ENCODE measurements around the gene SGCD. TPM values are rescaled to one million over a fixed set of nuclear protein-coding genes. Genes with fewer than 3 reads are reported as not detected.

SGCD gene
- polyA plus RNA-seq, 1 of the 3 experiments (the other 2 are of a cell fraction), result 0.87 TPM

- TF ChIP-seq ZBTB33 (IDR thresholded peaks at IDR 0.05; ENCODE audit: borderline replicate concordance, low read depth) (no peak), EZH2phosphoT487 (IDR thresholded peaks at IDR 0.05; ENCODE audit: borderline replicate concordance, low read depth) (no peak), IRF3 (IDR thresholded peaks at IDR 0.05; ENCODE audit: low read depth, low read length) (no peak)
Observed at GRCh38 chr5:156590978-156591377, 264.0 kb downstream of the SGCD start (continued).

GRCh38 chr5:156591631-156592030 lies 264.7 kb downstream of the SGCD start:
- no peak for TF ChIP-seq EZH2phosphoT487 (IDR thresholded peaks at IDR 0.05; ENCODE audit: borderline replicate concordance, low read depth)
- TF ChIP-seq MXI1 (IDR thresholded peaks at IDR 0.05; ENCODE audit: low read depth, low read length), result no peak
- TF ChIP-seq FOXJ3 (CRISPR knock-in tag; IDR thresholded peaks at IDR 0.05), result no peak
- TF ChIP-seq IRF3 (IDR thresholded peaks at IDR 0.05; ENCODE audit: low read depth, low read length), result no peak
- TF ChIP-seq NFIC (IDR thresholded peaks at IDR 0.05; ENCODE audit: borderline replicate concordance), result no peak
- TF ChIP-seq SIN3A (IDR thresholded peaks at IDR 0.05; ENCODE audit: borderline replicate concordance, low read depth, low read length), result no peak
- no peak for TF ChIP-seq RCOR1 (IDR thresholded peaks at IDR 0.05; ENCODE audit: low read length)
- TF ChIP-seq TAF1 (IDR thresholded peaks at IDR 0.05; ENCODE audit: borderline replicate concordance, low read depth, low read length), result no peak
- TF ChIP-seq FOSL2 (IDR thresholded peaks at IDR 0.05; ENCODE audit: borderline replicate concordance, low read depth), result no peak
- H3K4me2 ChIP-seq, result no peak overlapping the region
- peaks cover 0 to 5% of the 10 kb centered on the region in 2 experiments; a peak in 1 of 4 replicates for H3K4me1 ChIP-seq (ENCODE audit: control insufficient read depth in 1 of 2, insufficient read depth in 2 of 2, low read depth in 1 of 2, low read length in 1 of 2)
- no peak for DNase-seq
- H3K9ac ChIP-seq, result no peak overlapping the region
- no peaks in the 10 kb centered on the region for H3K27me3 ChIP-seq (ENCODE audit: insufficient read depth)
- H2AFZ ChIP-seq (ENCODE audit: low read depth), result no peak overlapping the region
- no peak overlapping the region for H3K4me3 ChIP-seq (ENCODE audit: low read depth in 2 of 2, low read length in 1 of 2)
- ChIA-PET CTCF (no interaction called here), POLR2A (no interaction called here)
- H4K20me1 ChIP-seq (ENCODE audit: insufficient read depth), result no peaks in the 10 kb centered on the region
- no peaks in the 10 kb centered on the region for H3F3A ChIP-seq (replicated peaks; ENCODE audit: insufficient read depth)
- no peak overlapping the region for H3K27ac ChIP-seq (ENCODE audit: low read depth in 2 of 2, low read length in 1 of 2)
- no peaks in the 10 kb centered on the region; the same call in 1 of the 2 replicates for H3K9me2 ChIP-seq
- H3K36me3 ChIP-seq (replicated peaks in 1 of 2; ENCODE audit: control insufficient read depth in 1 of 2, insufficient read depth in 2 of 2, low read length in 1 of 2), result no peaks in the 10 kb centered on the region
- H3K79me2 ChIP-seq (ENCODE audit: insufficient read depth), result no peaks in the 10 kb centered on the region
- H3K9me3 ChIP-seq, result no peaks in the 10 kb centered on the region

- Histone ChIP-seq H3K27me3 (ENCODE audit: insufficient read depth) (no peaks in the 10 kb centered on the region), H3K9ac (no peak overlapping the region), H3K79me2 (ENCODE audit: insufficient read depth) (no peaks in the 10 kb centered on the region), H3K9me2 (no peaks in the 10 kb centered on the region; the same call in 1 of the 2 replicates), H2AFZ (ENCODE audit: low read depth) (no peak overlapping the region), H4K20me1 (ENCODE audit: insufficient read depth) (no peaks in the 10 kb centered on the region), H3K27ac (ENCODE audit: low read depth in 2 of 2, low read length in 1 of 2) (no peak overlapping the region), H3K4me1 (ENCODE audit: control insufficient read depth in 1 of 2, insufficient read depth in 2 of 2, low read depth in 1 of 2, low read length in 1 of 2) (peaks cover 0 to 5% of the 10 kb centered on the region in 2 experiments; a peak in 1 of 4 replicates), H3K36me3 (replicated peaks in 1 of 2; ENCODE audit: control insufficient read depth in 1 of 2, insufficient read depth in 2 of 2, low read length in 1 of 2) (no peaks in the 10 kb centered on the region), H3K4me3 (ENCODE audit: low read depth in 2 of 2, low read length in 1 of 2) (no peak overlapping the region), H3K9me3 (no peaks in the 10 kb centered on the region), H3K4me2 (no peak overlapping the region), H3F3A (replicated peaks; ENCODE audit: insufficient read depth) (no peaks in the 10 kb centered on the region)
- no peak for TF ChIP-seq RXRA (IDR thresholded peaks at IDR 0.05; ENCODE audit: borderline replicate concordance, low read depth)
- no peak for TF ChIP-seq FOXJ3 (CRISPR knock-in tag; IDR thresholded peaks at IDR 0.05)
- TF ChIP-seq FOSL2 (IDR thresholded peaks at IDR 0.05; ENCODE audit: borderline replicate concordance, low read depth), result no peak
- TF ChIP-seq TEAD4 (IDR thresholded peaks at IDR 0.05; ENCODE audit: borderline replicate concordance, insufficient read depth), result no peak
- TF ChIP-seq TAF1 (IDR thresholded peaks at IDR 0.05; ENCODE audit: borderline replicate concordance, low read depth, low read length), result no peak
- TF ChIP-seq ZBTB33 (IDR thresholded peaks at IDR 0.05; ENCODE audit: borderline replicate concordance, low read depth), result no peak
- no peak for TF ChIP-seq EP300 (IDR thresholded peaks at IDR 0.05; ENCODE audit: borderline replicate concordance in 1 of 2, low read depth in 1 of 2, low read length in 1 of 2)
- no peak for TF ChIP-seq MEF2A (IDR thresholded peaks at IDR 0.05; ENCODE audit: borderline replicate concordance, low read depth)
- 27% methylated on average over 1 of the region's 1 CpG for WGBS (ENCODE audit: low lambda C conversion rate)
- DNase-seq, result no peak
- ChIA-PET CTCF (no interaction called here), POLR2A (no interaction called here)
Observed at GRCh38 chr5:156593546-156593945, 266.6 kb downstream of the SGCD start.

Data from SK-N-SH (cell line).